ENCODE data around the gene SMCO1.
"Not testable (repeated sequence)": the region's sequence is repeated elsewhere in the genome, so short reads cannot be mapped to it uniquely, and the experiment has no call there.

The SMCO1 gene

GRCh38 chr3:196537319-196537984 lies 22.3 kb upstream of the SMCO1 start:
- DNase-seq (ENCODE audit: low spot score), result peak; percentile 67
- peak; percentile 31 for TF ChIP-seq CTCF (IDR thresholded peaks at IDR 0.05; ENCODE audit: extremely low read depth, missing control alignments)

- TF ChIP-seq CTCF (IDR thresholded peaks at IDR 0.05; ENCODE audit: extremely low read depth, missing control alignments), result no peak
- DNase-seq (ENCODE audit: low spot score), result no peak
Observed at GRCh38 chr3:196533260-196533681, 18.1 kb upstream of the SMCO1 start.

GRCh38 chr3:196531418-196531817 lies 16.3 kb upstream of the SMCO1 start:
- no peak for DNase-seq (ENCODE audit: low spot score)
- TF ChIP-seq CTCF (IDR thresholded peaks at IDR 0.05; ENCODE audit: extremely low read depth, missing control alignments), result no peak

- peak; percentile 97 for DNase-seq (ENCODE audit: low spot score)
Observed at GRCh38 chr3:196528639-196529233, 13.6 kb upstream of the SMCO1 start.

GRCh38 chr3:196525141-196525540 lies 10.0 kb upstream of the SMCO1 start:
- no peak for DNase-seq (ENCODE audit: low spot score)
- no peak for TF ChIP-seq CTCF (IDR thresholded peaks at IDR 0.05; ENCODE audit: extremely low read depth, missing control alignments)

More at GRCh38 chr3:196528639-196529233, 13.6 kb upstream of the SMCO1 start:
- TF ChIP-seq CTCF (IDR thresholded peaks at IDR 0.05; ENCODE audit: extremely low read depth, missing control alignments), result peak; percentile 83

GRCh38 chr3:196524527-196524926 lies 9.4 kb upstream of the SMCO1 start:
- TF ChIP-seq CTCF (IDR thresholded peaks at IDR 0.05; ENCODE audit: extremely low read depth, missing control alignments), result no peak
- DNase-seq (ENCODE audit: low spot score), result no peak

- DNase-seq (ENCODE audit: low spot score), result no peak
- no peak for TF ChIP-seq CTCF (IDR thresholded peaks at IDR 0.05; ENCODE audit: extremely low read depth, missing control alignments)
Observed at GRCh38 chr3:196523841-196524240, 8.7 kb upstream of the SMCO1 start.

- not testable (repeated sequence) for DNase-seq (ENCODE audit: low spot score)
Observed at GRCh38 chr3:196521291-196521690, 6.1 kb upstream of the SMCO1 start.

Data from GM20000 (cell line).